ENCODE data around the gene LHFPL3. TPM values are rescaled to one million over a fixed set of nuclear protein-coding genes. Genes with fewer than 3 reads are reported as not detected.

Gene LHFPL3
- polyA plus RNA-seq, 1 of the 3 experiments (the other 2 are of a cell fraction), result not detected

DNA sequence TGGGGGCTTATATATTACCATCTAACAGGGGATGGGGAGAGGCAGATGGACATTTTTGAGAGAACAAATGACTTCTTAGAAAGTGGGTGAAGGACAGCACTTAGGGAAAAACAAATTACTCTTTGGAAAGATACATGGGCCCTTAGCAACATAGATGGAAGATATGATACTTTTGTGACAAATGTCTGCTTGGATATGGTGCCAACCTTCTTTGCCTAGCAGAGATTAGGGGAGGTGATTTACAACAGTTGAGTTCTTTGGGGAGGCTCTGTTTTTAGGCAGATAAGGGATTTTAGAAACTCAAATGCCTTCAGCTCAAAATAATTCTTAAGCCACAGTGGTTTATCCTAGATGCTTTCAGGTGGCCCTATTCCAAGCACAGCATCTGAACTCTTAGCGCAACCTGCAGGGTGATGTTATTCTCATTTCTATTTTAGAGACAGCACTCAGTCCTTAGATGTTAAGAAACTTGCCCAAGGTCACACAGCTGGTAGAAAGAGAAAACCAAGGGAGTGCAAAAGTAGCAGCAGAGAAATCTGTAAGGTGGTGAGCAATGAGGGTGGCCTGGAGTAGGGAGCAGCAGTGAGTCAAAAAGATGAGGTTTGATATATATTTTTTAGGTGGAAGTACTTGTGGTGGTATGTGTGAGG lies 610.5 kb downstream of the LHFPL3 start:
- no peaks in the 10 kb centered on the region for H3K9me3 ChIP-seq
- 100% methylated on average over 1 of the region's 1 CpG for whole genome bisulfite sequencing (ENCODE audit: low lambda C conversion rate)
- no peaks in the 10 kb centered on the region for H3K79me2 ChIP-seq (ENCODE audit: insufficient read depth)
- no peak overlapping the region for H3K4me2 ChIP-seq
- no peak overlapping the region for H3K4me3 ChIP-seq (ENCODE audit: low read depth in 2 of 2, low read length in 1 of 2)
- TF ChIP-seq, protein P1, sequence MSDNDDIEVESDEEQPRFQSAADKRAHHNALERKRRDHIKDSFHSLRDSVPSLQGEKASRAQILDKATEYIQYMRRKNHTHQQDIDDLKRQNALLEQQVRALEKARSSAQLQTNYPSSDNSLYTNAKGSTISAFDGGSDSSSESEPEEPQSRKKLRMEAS (IDR thresholded peaks at IDR 0.05; ENCODE audit: low read depth), result no peak
- no peak for TF ChIP-seq MEF2A (IDR thresholded peaks at IDR 0.05; ENCODE audit: borderline replicate concordance, low read depth)
- TF ChIP-seq RCOR1 (IDR thresholded peaks at IDR 0.05; ENCODE audit: low read length), result peak; percentile 41; the same call in 1 of the 2 replicates
- TF ChIP-seq EZH2phosphoT487 (IDR thresholded peaks at IDR 0.05; ENCODE audit: borderline replicate concordance, low read depth), result no peak
- no peak for TF ChIP-seq TEAD4 (IDR thresholded peaks at IDR 0.05; ENCODE audit: borderline replicate concordance, insufficient read depth)
- peak in 1 of 2 experiments; percentile 78; a peak in 2 of 4 replicates for TF ChIP-seq EP300 (IDR thresholded peaks at IDR 0.05; ENCODE audit: borderline replicate concordance in 1 of 2, low read depth in 1 of 2, low read length in 1 of 2)
- peak; percentile 15; the same call in 1 of the 2 replicates for TF ChIP-seq GATA2 (CRISPR knock-in tag; IDR thresholded peaks at IDR 0.05)
- TF ChIP-seq MXI1 (IDR thresholded peaks at IDR 0.05; ENCODE audit: low read depth, low read length), result no peak
- TF ChIP-seq GABPA (IDR thresholded peaks at IDR 0.05; ENCODE audit: low read depth), result no peak
- TF ChIP-seq, protein P2, sequence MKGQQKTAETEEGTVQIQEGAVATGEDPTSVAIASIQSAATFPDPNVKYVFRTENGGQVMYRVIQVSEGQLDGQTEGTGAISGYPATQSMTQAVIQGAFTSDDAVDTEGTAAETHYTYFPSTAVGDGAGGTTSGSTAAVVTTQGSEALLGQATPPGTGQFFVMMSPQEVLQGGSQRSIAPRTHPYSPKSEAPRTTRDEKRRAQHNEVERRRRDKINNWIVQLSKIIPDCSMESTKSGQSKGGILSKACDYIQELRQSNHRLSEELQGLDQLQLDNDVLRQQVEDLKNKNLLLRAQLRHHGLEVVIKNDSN (IDR thresholded peaks at IDR 0.05; ENCODE audit: borderline replicate concordance, low read depth), result no peak
- no peak for TF ChIP-seq NRF1 (IDR thresholded peaks at IDR 0.05; ENCODE audit: low read depth, low read length)
- no peak for TF ChIP-seq POLR2AphosphoS5 (IDR thresholded peaks at IDR 0.05; ENCODE audit: low read depth, low read length)
- TF ChIP-seq, protein P3, sequence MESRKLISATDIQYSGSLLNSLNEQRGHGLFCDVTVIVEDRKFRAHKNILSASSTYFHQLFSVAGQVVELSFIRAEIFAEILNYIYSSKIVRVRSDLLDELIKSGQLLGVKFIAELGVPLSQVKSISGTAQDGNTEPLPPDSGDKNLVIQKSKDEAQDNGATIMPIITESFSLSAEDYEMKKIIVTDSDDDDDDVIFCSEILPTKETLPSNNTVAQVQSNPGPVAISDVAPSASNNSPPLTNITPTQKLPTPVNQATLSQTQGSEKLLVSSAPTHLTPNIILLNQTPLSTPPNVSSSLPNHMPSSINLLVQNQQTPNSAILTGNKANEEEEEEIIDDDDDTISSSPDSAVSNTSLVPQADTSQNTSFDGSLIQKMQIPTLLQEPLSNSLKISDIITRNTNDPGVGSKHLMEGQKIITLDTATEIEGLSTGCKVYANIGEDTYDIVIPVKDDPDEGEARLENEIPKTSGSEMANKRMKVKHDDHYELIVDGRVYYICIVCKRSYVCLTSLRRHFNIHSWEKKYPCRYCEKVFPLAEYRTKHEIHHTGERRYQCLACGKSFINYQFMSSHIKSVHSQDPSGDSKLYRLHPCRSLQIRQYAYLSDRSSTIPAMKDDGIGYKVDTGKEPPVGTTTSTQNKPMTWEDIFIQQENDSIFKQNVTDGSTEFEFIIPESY (IDR thresholded peaks at IDR 0.05; ENCODE audit: borderline replicate concordance, low read depth), result no peak
- TF ChIP-seq, protein P4, sequence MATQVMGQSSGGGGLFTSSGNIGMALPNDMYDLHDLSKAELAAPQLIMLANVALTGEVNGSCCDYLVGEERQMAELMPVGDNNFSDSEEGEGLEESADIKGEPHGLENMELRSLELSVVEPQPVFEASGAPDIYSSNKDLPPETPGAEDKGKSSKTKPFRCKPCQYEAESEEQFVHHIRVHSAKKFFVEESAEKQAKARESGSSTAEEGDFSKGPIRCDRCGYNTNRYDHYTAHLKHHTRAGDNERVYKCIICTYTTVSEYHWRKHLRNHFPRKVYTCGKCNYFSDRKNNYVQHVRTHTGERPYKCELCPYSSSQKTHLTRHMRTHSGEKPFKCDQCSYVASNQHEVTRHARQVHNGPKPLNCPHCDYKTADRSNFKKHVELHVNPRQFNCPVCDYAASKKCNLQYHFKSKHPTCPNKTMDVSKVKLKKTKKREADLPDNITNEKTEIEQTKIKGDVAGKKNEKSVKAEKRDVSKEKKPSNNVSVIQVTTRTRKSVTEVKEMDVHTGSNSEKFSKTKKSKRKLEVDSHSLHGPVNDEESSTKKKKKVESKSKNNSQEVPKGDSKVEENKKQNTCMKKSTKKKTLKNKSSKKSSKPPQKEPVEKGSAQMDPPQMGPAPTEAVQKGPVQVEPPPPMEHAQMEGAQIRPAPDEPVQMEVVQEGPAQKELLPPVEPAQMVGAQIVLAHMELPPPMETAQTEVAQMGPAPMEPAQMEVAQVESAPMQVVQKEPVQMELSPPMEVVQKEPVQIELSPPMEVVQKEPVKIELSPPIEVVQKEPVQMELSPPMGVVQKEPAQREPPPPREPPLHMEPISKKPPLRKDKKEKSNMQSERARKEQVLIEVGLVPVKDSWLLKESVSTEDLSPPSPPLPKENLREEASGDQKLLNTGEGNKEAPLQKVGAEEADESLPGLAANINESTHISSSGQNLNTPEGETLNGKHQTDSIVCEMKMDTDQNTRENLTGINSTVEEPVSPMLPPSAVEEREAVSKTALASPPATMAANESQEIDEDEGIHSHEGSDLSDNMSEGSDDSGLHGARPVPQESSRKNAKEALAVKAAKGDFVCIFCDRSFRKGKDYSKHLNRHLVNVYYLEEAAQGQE (IDR thresholded peaks at IDR 0.05; ENCODE audit: low read depth, low read length), result no peak
- TF ChIP-seq, protein P5, sequence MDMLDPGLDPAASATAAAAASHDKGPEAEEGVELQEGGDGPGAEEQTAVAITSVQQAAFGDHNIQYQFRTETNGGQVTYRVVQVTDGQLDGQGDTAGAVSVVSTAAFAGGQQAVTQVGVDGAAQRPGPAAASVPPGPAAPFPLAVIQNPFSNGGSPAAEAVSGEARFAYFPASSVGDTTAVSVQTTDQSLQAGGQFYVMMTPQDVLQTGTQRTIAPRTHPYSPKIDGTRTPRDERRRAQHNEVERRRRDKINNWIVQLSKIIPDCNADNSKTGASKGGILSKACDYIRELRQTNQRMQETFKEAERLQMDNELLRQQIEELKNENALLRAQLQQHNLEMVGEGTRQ (IDR thresholded peaks at IDR 0.05; ENCODE audit: borderline replicate concordance, low read depth, low read length), result no peak
- TF ChIP-seq, protein P6, sequence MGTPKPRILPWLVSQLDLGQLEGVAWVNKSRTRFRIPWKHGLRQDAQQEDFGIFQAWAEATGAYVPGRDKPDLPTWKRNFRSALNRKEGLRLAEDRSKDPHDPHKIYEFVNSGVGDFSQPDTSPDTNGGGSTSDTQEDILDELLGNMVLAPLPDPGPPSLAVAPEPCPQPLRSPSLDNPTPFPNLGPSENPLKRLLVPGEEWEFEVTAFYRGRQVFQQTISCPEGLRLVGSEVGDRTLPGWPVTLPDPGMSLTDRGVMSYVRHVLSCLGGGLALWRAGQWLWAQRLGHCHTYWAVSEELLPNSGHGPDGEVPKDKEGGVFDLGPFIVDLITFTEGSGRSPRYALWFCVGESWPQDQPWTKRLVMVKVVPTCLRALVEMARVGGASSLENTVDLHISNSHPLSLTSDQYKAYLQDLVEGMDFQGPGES (IDR thresholded peaks at IDR 0.05; ENCODE audit: low read depth, low read length), result no peak
- no peak for TF ChIP-seq FOXJ3 (CRISPR knock-in tag; IDR thresholded peaks at IDR 0.05)
- TF ChIP-seq RFX5 (IDR thresholded peaks at IDR 0.05; ENCODE audit: low read length), result no peak
- TF ChIP-seq TCF12 (IDR thresholded peaks at IDR 0.05), result no peak
- TF ChIP-seq CHD2 (IDR thresholded peaks at IDR 0.05; ENCODE audit: low read length, partially characterized antibody), result no peak
- TF ChIP-seq SMC3 (IDR thresholded peaks at IDR 0.05; ENCODE audit: low read depth, low read length), result no peak
- TF ChIP-seq NFIC (IDR thresholded peaks at IDR 0.05; ENCODE audit: borderline replicate concordance), result no peak
- no peak for TF ChIP-seq SIN3A (IDR thresholded peaks at IDR 0.05; ENCODE audit: borderline replicate concordance, low read depth, low read length)
- TF ChIP-seq YY1 (IDR thresholded peaks at IDR 0.05; ENCODE audit: low read depth), result no peak
- POLR2A ChIA-PET, result no interaction called here
- peak; percentile 59 for DNase-seq
- peak overlapping the region in 1 of 2 experiments; percentile 75; a peak in 3 of 4 replicates for H3K27ac ChIP-seq (ENCODE audit: low read depth in 2 of 2, low read length in 1 of 2)
- no peaks in the 10 kb centered on the region for H3K36me3 ChIP-seq (replicated peaks in 1 of 2; ENCODE audit: control insufficient read depth in 1 of 2, insufficient read depth in 2 of 2, low read length in 1 of 2)
- no peaks in the 10 kb centered on the region for H3K9me2 ChIP-seq
- CTCF ChIA-PET, result interaction anchor here (0.7 to 1.1 kb wide), 4 partner anchors 13 to 30 kb away, joined by 3 to 4 read pairs (median 4); no protein-coding TSS in a partner anchor
- H3K9ac ChIP-seq, result no peak overlapping the region
- H4K20me1 ChIP-seq (ENCODE audit: insufficient read depth), result no peaks in the 10 kb centered on the region
- H3F3A ChIP-seq (replicated peaks; ENCODE audit: insufficient read depth), result peaks cover 3% of the 10 kb centered on the region
- peaks cover 0 to 16% of the 10 kb centered on the region in 2 experiments; a peak in 2 of 4 replicates for H3K4me1 ChIP-seq (ENCODE audit: control insufficient read depth in 1 of 2, insufficient read depth in 2 of 2, low read depth in 1 of 2, low read length in 1 of 2)
- H2AFZ ChIP-seq (ENCODE audit: low read depth), result no peak overlapping the region
- no peaks in the 10 kb centered on the region for H3K27me3 ChIP-seq (ENCODE audit: insufficient read depth)

Measured in SK-N-SH (cell line).